Measurements from ENCODE around the gene CACNA1S.

- TF ChIP-seq CTCF (IDR thresholded peaks at IDR 0.05) (no peak), EZH2 (IDR thresholded peaks at IDR 0.05; ENCODE audit: borderline replicate concordance, insufficient read depth, low read depth, low read length, poor library complexity, severe bottlenecking) (no peak)
These were observed 28.7 kb upstream of the CACNA1S start for GRCh38 chr1:201140941-201141260.

Data from B cell (primary cell).